Limb (tissue), 2 donors: ENCODE data around the gene RNF149.
A peak's percentile ranks its signal among the peaks of the same experiment; 100 is the strongest.
"Not testable (repeated sequence)": the region's sequence is repeated elsewhere in the genome, so short reads cannot be mapped to it uniquely, and the experiment has no call there.

Experiments used
- DNase-seq, 2 donors: peaks; one replicate each; pipeline ENCODE4 v3.0.0-alpha.2; 2016; ENCODE audit errors: extremely low spot score in 2 of 2

The RNF149 gene, protein sequence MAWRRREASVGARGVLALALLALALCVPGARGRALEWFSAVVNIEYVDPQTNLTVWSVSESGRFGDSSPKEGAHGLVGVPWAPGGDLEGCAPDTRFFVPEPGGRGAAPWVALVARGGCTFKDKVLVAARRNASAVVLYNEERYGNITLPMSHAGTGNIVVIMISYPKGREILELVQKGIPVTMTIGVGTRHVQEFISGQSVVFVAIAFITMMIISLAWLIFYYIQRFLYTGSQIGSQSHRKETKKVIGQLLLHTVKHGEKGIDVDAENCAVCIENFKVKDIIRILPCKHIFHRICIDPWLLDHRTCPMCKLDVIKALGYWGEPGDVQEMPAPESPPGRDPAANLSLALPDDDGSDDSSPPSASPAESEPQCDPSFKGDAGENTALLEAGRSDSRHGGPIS

DNA sequence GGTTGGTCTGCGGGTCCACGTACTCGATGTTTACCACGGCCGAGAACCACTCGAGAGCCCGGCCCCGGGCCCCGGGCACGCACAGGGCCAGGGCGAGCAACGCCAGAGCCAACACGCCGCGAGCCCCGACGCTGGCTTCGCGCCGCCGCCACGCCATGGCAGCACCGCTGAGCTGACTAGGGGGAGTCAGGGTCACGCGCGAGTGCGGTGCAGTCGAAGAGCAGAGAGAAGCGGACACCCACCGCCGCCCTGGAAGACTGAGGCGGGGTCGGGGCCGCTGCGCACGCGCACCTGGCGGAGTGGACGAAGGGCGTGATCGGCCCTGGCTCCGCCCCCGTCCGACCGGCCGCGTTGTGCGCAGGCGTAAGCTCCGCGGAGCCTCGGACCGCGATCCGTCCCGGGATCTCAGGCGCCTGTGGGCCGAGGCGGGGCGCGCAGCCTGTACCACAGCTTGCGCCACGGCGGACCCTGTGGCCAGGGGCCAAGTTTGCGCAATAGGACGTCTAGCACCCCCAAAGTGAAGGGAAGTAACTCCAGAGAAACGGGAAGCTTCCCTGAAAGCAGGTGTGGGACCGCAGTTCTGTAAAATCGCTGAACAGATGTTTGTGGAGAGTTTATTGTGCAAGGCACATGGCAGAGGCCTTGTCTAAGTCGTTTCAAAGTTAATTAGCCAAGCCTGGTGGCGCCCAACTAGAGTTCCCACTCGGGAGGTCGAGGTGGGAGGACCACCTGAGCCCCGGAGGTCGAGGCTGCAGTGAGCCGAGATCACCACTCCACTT is at the start of gene RNF149:
RNF149 (minus strand) TSS at position 270 of the 779 bp plus-strand sequence; CDS start at position 157, 113 bp downstream.
- peak; percentile 90 to 96 for DNase-seq

DNA sequence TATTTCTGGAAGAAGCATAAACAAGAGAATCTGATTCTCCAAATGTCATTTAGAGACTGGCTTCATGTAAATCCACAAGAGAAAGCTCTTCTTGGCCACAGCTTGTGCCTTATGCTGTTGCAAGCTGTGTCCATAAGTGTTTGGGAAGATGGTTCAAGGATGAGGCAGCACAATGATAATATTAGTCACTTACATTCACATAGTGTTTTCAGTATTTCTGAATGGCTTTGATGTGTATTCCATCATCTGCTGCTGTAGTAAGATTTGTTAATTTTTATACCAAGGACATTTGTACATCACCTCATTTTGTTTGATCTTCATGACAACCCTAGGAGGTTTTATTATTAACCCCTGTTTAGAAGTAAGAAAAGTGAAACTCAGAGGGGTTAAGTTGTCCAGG is 48.9 kb upstream of the RNF149 start:
- no peak for DNase-seq

DNA sequence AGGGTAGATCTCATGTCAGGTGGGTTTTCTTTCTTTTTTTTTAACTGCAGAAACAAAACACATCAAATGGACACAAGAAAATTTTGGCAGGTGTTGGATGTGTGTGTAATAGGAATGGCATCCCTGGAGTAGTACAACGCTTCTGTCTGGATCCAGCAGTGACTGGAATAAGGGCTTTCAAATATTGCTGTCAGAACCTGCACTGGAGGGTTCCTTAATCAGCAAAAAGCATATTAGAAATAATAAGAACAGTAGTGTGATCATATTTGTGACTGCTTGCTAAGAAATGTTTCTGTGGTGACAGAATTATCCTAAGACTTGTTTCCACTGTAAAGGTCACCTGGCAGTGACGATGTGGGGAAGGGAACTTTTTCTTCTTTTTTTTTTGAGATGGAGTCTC is 48.0 kb upstream of the RNF149 start:
- no peak for DNase-seq

DNA sequence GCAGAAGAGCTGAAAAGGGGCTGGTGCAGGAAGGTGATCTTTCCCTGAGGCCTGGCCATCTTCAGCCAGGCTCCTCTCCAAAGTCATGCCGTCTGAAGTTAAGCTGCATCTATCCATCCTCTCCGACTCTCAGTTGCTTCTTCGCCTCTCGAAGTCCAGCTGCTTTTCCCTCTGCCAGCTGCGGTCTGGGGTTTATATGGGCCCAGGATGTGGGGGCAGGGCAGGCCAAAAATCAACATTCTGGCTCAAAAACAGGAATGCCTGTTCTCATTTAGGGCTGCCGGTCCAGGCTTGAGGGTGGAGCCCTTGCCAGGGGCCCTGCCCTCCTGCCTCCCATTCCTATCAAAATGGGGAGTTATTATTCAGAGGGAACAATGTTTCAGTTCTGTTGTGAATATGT is 47.6 kb upstream of the RNF149 start:
- no peak for DNase-seq

DNA sequence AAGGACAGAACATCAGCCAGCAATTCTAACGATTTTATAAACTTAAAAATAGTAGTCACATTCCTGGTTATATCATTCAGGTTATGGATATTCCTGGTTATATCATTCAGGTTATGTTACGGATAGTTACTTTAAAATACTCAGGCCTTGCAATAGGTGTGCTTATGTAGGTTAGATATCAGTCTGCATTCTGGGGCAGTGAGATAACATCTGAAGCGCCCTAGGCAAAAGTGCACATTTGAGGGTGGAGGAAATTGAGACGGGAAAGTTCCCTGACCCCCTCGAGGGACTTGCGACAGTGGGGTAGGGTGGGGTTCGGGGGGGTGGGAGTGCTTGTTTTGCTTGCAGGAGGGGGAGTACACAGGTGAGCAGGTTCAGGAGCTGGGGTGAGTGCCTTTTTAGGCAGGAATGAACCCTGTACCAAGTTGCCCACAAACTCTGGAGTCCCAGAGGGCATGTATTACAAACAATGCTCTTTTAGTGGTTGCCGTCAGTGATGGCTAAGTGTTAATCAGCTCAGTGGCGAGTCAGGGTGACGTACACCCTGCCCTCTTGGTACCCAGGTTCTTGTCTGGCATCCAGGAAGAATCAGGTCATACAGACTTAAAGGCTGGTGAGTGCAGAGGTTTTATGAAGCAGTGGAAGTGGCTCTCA is 47.0 kb upstream of the RNF149 start:
- DNase-seq: no peak

DNA sequence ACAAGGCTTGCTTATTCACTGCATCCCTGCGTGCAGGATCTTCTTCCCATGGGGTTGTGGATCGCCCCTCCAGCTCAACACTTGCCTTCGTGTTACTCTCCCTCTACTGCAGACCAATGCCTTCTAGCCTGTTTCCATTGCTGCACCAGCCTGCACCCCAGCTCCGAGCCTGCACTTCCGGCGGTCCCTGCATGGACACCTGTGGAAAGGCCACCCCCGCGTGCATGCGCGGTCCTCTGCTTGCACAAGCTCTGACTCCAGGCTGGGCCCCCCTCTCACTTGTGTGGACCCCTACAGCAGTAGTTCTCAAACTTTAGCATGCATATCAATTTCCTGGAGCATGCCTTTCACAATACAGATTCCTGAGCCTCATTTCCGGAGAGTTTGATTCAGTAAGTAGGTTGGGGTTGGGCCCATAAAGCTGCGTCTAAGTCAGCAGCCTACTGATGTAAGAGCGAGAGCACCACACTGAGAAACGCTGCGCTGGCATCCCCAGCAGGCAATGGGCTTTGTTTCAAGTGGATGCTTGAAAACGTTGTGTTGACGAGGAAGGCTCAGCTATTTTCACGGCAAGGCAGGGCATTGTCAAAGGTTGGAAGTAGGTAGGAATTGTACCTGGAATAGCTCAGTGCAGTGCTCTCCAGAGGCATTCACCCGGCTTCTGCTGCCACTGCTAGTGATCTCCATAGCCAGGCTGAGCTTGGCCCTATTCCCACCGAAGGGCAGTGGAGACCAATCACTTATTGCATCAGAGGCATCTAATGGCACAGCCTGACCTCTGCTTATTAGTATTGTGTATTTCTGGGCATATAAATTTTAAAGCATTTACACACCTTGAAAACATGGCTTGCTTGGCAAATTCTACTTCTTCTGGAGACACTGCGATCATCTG is 46.2 kb upstream of the RNF149 start:
- no peak for DNase-seq

DNA sequence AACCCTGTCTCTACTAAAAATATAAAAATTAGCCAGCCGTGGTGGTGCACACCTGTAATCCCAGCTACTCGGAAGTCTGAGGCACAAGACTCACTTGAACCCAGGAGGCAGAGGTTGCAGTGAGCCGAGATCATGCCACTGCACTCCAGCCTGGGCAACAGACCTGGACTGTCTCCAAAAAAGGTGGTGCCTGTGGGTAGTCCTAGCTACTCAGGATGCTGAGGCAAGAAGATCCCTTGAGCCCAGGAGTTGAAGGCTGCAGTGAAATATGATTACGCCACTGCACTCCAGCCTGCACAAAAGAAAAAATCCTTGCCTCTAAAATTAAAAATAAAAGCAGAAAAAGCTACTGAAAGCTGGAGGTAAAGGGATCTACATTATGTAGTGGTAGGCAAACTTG is 44.1 kb upstream of the RNF149 start:
- DNase-seq: not testable (repeated sequence)

DNA sequence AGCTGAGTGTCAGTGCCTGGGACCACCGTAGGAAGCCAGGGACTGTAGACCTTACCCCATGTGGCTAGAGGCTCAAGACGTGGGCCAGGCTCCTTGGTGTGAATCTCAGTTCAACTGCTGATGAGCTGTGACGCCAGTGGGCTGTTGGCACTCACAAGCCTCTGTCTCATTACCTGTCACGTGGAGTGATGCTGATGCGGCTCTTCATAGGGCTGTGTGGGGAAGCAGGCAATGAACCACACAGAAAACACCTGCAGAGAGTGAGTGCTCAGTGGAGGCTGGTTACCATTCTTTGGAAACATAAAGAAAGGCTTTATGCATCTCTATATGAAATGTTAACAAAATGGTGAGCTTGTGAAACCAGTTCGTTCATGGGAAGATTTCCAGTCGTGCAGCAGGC is 42.7 kb upstream of the RNF149 start:
- DNase-seq: no peak

DNA sequence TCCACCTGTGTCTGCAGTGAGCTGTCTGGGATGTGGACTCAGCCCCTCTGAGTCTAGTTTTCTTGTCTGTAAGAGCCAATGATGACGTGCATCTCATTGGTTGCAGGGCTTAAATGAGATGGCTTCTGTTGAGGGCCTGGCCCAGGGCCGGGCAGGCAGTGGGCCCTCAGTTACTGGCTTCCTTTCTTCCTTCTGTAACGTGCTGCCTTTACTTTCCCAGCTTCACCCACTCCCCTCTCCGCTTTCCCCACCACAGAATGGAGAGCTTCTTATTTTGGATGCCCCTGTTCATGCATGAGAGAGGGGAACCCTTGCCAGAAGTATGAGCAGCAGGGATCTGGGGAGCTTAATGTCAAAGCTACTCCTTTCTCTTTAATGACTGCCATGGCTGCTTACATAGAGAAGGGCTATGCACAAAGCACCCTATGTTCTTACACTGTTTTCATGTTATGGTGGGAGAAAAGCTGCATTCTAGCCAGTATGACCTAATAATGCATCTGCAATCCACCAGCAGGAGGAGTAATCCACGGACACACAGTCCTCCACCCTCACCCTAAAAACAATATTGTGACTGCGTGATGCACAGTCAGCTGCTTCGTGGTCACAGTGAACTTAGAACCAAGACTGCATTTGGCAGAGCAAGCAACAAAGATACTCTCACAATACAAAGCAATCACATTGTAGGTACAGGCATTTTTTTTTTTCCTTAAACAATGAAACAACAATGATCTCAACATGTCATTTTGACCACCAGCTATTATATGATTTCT is 41.6 kb upstream of the RNF149 start:
- DNase-seq: no peak

DNA sequence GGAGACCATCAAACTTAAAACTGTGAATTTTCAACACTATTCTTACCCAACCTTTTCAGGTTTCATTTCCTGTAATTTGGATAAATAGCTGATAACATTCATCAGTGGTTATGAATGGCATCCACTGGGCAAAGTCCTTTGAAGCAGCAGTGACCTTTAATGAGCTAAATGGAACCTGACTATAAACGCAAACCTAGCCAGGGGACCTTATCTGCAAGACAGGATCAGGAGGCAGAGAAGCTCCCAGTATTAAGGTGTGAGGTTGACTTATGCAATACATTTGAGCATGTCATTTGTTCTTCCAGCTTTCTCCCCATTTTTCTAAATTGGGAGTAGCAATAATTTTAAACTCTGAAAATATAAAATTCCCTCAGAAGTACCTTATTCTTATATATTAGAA is 40.4 kb upstream of the RNF149 start:
- no peak for DNase-seq

DNA sequence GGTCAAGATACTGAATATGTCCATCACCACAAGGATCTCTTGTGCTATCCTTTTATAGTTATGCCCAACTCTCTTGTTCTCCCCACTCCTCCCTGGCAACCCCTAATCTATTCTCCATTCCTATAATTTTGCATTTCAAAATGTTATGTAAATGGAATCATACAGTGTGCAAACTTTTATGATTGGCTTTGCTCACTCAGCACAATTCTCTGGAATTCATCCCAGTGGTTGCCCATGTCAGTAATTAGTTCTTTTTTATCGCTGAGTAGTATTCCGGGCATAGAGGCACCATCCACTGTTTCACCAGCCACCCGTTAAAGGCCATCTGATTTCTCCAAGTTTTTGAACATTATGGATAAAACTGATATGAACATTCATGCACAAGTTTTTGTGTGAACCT is 38.4 kb upstream of the RNF149 start:
- no peak for DNase-seq

DNA sequence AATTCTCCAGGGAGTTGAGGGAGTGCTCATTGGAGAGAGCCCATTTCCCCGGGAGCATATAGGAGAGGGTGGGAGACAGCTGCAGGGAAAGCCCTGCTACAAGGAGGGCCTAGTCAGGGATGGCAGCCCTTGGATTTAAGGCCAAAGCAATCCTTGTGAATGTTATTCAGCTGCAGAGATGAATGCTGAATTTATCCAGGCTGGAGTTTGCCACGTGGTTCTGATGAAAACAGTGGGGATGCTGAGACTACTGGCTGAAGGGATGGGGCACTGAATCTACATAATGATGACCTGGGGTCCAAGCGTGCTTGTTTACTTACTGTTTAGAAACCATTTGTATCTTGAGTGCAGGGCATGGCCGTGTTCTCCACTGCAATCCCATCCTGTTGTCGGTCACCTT is 35.6 kb upstream of the RNF149 start:
- DNase-seq: no peak

DNA sequence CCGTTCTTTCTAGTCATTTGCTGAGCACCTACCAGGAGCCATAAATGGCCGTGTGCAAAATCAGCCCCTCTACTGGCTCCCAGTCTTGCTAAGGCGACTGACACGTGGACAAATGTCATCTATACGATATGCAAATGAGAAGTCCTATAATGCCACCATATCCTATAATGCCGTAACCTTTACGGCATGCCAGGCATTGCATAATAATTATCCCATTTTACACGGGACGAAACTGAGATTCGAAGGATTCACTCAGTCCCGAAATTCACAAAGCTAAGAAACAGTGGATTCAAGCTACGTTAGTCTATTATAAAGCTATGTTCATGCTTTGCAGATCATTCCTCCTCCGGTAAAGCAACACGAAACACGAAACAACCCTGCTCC is 34.1 kb upstream of the RNF149 start:
- no peak for DNase-seq

DNA sequence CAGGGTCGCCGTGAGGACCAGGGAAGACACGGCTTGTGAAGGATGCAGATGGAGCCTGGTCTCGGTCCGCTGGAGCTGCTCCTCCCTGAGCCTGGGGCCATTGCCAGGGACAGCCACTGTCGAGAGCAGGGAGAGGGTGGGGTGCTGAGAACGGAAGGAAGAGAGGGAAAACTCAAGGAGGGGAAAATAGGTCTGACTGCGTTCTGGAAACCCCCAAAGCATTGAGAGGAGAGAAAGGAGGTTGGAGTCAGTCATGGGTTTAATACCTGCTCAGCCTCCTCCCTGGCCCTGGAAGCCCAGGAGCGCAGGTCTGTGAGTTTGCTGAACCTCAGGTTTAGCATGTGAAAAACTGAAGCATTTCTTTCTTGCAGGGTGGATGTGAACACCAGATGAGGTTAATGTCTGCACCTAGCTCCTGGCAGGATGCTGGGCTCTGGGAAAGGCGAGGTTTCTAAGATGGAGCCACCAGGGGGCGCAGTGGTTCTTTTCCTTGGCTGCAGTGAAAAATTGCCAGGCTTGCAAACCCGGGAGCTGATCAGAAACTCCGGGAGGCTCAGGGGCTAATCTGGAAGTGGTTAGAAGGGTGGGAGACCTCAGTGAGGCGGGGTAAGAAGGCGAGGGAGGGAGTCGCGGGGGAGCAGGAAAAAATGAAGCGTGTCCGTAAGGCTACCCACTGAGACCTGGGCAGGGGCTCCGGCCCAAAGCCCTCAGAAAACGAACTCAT is 33.6 kb upstream of the RNF149 start:
- peak; percentile 66 to 86 for DNase-seq

DNA sequence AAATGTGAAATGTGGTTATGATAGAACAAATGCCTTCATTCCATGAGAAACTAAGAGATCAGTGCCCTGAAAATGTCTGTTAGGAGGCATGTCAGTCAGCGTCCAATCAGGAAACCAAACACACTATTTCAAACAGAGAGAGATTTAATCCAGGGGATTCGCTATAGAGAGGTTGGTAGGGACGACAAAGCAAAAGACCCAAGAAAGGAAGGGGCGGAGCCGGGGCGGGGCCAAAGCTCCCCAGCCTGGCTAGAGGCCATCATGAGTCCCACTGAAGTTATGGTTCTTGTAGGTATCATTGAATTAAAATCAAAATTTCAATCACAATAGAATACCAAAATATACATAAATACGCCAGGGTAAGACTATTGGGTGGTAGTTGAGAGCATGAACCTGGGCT is 32.9 kb upstream of the RNF149 start:
- DNase-seq: no peak

DNA sequence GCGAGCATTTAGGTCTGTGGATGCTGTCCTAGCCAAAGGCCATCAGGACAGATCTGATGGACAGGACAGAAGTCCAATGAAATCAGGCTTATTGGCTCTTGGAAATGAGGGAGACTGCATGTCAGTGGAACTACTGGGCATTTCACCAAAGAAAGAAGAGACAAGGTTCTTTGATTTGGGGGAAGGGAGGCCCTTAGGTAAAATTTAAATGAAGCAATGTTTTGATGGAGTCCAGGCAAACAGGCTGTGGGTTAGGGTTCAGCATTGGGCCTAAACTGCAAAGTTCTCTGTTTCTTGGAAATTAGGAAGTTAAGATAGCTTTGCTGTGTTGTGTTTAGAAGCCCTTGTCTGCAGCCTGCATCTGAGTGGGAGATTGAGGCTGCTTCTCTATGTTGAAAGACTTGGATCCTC is 31.6 kb upstream of the RNF149 start:
- no peak for DNase-seq

DNA sequence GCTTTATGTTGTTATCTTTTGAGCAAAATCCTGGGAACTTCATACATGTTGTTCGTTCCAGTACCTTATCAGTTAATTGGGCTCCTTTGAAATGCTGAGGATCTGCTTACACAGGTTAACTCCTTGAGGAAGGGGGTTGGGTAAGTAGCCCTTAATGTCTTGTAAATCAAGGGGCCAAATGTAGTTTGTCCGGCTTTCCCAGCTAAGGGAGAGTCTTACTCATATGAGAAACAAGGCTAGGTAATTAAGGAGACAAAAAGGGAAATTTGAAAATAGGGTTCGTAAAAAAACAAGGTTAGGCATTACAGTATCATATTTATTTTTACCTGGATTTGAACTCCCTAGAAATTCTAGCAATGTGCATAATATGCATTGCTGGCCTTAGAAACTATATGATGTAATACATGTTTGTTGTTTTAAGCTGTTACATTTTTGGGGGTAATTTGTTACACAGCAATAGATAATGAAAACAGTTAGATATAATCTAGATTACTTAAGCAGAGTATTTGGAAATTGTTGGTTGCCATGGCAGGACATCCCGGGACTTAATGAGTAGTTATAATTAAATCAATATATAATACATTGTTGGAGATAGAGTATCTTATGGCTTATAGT is 30.9 kb upstream of the RNF149 start:
- no peak for DNase-seq

DNA sequence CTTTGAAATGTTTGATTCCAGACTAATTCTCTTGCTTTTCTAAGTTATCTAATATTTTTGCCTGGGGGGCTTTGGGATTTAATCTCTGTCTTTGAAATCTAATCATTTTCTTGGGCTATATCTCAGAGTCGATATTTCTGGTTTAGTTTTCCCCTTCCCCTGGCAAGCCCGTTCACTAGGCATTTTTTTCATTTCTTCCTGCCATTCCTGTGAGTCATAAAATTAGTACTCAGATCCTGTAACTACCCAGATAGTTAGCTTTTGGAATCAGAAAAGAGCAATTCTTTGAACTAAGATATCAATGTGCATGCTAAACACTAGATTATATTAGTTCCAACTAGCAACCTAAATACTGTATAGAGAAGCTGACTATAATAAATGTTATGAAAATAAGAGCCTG is 29.4 kb upstream of the RNF149 start:
- DNase-seq: no peak
